SU-DHL-6 (cell line): Measurements from ENCODE around the gene MED27.

Source experiments
- EZH2phosphoT487 ChIP-seq: fragments of 200-600 bp; sonication (generic), shearing (Covaris generic); conservative IDR thresholded peaks from 2 replicates; pipeline ENCODE4 v1.6.1; 2018; ENCODE audit warnings: mild to moderate bottlenecking, antibody characterized with exemption, low read length, moderate library complexity, mixed read lengths
- TF ChIP-seq, protein P1 (sequence below): fragments of 200-600 bp; sonication (generic); IDR thresholded peaks from one replicate; pipeline ENCODE4 v1.5.1; 2017; ENCODE audit warnings: antibody characterized with exemption, mild to moderate bottlenecking, low read length, moderate library complexity; ENCODE audit not compliant: insufficient read depth, poor library complexity, severe bottlenecking

DNA sequence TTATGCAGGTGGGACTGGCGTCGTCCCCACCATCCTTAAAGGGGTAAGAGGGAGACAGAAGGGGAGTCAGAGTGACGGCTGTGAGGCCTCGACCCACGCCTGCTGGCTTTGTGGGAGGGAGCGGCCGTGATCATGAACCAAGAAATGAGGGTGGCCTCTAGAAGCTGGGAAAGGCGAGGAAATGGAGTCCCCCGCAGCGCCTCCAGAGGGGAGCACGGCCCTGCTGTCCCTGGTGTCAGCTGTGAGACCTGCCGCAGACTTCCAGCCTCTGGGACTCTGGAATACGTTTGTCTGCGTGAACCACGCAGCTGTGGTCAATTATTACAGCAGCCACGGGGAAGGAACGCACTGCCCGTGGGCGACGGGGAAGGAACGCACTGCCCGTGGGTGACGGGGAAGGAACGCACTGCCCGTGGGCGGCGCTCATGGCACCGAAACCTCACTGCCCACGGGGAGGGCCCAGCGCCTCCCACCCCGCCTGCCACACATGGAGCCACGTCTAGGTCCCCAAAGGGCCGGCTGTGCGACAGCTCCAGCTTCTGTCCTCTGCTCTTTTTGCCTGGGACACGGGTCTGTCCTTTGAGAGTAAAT, 231.0 kb downstream of the MED27 start:
- TF ChIP-seq, protein P1, sequence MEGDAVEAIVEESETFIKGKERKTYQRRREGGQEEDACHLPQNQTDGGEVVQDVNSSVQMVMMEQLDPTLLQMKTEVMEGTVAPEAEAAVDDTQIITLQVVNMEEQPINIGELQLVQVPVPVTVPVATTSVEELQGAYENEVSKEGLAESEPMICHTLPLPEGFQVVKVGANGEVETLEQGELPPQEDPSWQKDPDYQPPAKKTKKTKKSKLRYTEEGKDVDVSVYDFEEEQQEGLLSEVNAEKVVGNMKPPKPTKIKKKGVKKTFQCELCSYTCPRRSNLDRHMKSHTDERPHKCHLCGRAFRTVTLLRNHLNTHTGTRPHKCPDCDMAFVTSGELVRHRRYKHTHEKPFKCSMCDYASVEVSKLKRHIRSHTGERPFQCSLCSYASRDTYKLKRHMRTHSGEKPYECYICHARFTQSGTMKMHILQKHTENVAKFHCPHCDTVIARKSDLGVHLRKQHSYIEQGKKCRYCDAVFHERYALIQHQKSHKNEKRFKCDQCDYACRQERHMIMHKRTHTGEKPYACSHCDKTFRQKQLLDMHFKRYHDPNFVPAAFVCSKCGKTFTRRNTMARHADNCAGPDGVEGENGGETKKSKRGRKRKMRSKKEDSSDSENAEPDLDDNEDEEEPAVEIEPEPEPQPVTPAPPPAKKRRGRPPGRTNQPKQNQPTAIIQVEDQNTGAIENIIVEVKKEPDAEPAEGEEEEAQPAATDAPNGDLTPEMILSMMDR = no peak
- TF ChIP-seq EZH2phosphoT487 = no peak
